ENCODE measurements around the gene NKIRAS1. TPM values are rescaled to one million over a fixed set of nuclear protein-coding genes. Genes with fewer than 3 reads are reported as not detected.
"Not testable (repeated sequence)": the region's sequence is repeated elsewhere in the genome, so short reads cannot be mapped to it uniquely, and the experiment has no call there.

Gene NKIRAS1
- total RNA-seq, 4 donors from 2014 or later: 6.7 to 9.5 (median 9.0) TPM

DNA sequence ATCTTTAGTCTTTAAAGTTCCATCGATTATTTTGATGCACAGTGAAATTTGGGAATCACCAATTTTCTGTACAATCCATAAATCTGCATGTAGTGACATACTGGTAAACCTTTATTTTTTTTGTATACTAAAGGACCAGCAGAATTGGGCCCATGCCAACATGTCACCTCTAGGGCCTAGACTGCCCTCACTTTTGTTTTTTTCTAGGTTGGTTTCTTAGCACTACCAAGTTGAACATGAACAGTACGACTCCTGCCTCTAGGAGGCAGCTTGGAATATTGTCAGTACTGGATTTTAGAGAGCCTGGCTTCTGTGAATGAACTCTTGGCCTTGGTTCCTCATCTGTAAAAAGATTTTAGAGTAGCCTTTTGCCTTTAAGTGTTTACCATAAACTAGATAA is 32.3 kb downstream of the NKIRAS1 start:
- H3K27ac ChIP-seq: no peak overlapping the region
- 85% methylated on average over 2 of the region's 2 CpGs for WGBS
- H3K4me1 ChIP-seq: peaks cover 10% of the 10 kb centered on the region
- no peaks in the 10 kb centered on the region for H3K36me3 ChIP-seq
- no peak overlapping the region for H3K4me3 ChIP-seq
- H3K9me3 ChIP-seq: no peaks in the 10 kb centered on the region
- TF ChIP-seq EP300 (IDR thresholded peaks at IDR 0.05) (no peak), POLR2AphosphoS5 (IDR thresholded peaks at IDR 0.05) (no peak), POLR2A (IDR thresholded peaks at IDR 0.05) (no peak)
- TF ChIP-seq, protein P1, sequence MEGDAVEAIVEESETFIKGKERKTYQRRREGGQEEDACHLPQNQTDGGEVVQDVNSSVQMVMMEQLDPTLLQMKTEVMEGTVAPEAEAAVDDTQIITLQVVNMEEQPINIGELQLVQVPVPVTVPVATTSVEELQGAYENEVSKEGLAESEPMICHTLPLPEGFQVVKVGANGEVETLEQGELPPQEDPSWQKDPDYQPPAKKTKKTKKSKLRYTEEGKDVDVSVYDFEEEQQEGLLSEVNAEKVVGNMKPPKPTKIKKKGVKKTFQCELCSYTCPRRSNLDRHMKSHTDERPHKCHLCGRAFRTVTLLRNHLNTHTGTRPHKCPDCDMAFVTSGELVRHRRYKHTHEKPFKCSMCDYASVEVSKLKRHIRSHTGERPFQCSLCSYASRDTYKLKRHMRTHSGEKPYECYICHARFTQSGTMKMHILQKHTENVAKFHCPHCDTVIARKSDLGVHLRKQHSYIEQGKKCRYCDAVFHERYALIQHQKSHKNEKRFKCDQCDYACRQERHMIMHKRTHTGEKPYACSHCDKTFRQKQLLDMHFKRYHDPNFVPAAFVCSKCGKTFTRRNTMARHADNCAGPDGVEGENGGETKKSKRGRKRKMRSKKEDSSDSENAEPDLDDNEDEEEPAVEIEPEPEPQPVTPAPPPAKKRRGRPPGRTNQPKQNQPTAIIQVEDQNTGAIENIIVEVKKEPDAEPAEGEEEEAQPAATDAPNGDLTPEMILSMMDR (IDR thresholded peaks at IDR 0.05): no peak
- DNase-seq (ENCODE audit: low spot score in 2 of 2): no peak
- H3K27me3 ChIP-seq: no peaks in the 10 kb centered on the region

DNA sequence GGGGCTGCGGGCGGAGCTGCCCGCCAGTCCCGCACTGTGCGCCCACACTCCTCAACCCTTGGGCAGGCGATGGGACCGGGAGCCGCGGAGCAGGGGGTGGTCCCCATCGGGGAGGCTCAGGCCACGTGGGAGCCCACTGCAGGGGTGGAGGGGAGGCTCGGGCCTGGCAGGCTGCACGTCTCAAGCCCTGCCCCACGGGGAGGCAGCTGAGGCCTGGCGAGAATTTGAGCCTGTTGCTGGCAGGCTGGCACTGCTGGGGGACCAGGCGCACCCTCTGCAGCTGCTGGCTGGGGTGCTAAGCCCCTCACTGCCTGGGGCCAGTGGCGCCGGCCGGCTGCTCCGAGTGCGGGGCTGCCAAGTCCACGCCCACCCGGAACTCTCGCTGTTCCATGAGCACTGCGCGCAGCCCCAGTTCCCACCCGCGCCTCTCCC is 34.3 kb downstream of the NKIRAS1 start:
- no peaks in the 10 kb centered on the region for H3K9me3 ChIP-seq
- H3K4me1 ChIP-seq: peaks cover 7% of the 10 kb centered on the region
- DNase-seq (ENCODE audit: low spot score in 2 of 2): no peak
- H3K36me3 ChIP-seq: no peaks in the 10 kb centered on the region
- no peak for TF ChIP-seq POLR2A (IDR thresholded peaks at IDR 0.05)
- TF ChIP-seq, protein P1 (IDR thresholded peaks at IDR 0.05): no peak
- no peak for TF ChIP-seq EP300 (IDR thresholded peaks at IDR 0.05)
- TF ChIP-seq POLR2AphosphoS5 (IDR thresholded peaks at IDR 0.05): no peak
- no peak overlapping the region for H3K4me3 ChIP-seq
- no peak overlapping the region for H3K27ac ChIP-seq
- 97% methylated on average over 17 of the region's 28 CpGs for WGBS
- H3K27me3 ChIP-seq: no peaks in the 10 kb centered on the region

DNA sequence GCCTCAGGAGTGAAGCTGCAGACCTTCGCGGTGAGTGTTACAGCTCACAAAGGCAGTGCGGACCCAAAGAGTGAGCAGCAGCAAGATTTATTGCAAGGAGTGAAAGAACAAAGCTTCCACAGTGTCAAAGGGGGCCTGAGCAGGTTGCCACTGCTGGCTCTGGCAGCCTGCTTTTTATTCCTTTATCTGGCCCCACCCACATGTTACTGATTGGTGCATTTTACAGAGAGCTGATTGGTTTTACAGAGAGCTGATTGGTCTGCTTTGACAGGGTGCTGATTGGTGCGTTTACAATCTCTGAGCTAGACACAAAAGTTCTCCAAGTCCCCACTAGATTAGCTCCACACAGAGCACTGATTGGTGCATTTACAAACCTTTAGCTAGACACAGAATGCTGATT is 34.8 kb downstream of the NKIRAS1 start:
- H3K4me1 ChIP-seq: peaks cover 12% of the 10 kb centered on the region
- WGBS: 88% methylated on average over 4 of the region's 4 CpGs

DNA sequence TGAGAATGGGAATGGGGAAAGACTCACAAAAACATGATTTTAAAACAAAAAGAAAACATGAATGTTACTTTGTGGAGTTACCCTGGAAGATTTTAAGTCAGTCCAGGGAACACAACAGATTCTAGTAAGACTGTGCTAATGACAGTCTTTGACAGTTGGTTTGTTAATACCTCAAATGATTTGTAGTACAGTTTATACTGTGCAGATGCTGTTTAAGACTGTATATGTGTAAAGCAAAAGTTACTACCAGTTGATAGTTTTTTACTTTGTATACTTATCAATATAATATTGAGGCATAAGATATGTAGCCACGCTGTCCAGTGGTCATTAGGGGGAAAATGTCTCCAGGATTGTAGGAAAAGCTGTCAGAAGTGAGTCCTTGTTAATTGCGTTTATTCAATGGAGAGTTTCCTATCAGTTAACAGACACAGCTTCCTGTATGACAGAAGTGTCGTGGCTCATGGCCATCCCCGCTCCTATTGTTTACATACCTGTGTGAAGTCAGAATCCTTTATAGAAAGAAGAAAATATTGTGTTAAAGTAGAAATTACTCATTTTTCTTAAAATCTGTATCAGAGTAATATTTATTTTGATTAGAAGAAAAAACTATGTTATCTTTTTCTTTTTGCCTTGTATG is 36.0 kb downstream of the NKIRAS1 start:
- H3K9me3 ChIP-seq: no peaks in the 10 kb centered on the region
- H3K4me3 ChIP-seq: no peak overlapping the region
- no peak for TF ChIP-seq POLR2AphosphoS5 (IDR thresholded peaks at IDR 0.05)
- no peak for TF ChIP-seq EP300 (IDR thresholded peaks at IDR 0.05)
- TF ChIP-seq, protein P1 (IDR thresholded peaks at IDR 0.05): no peak
- no peak for TF ChIP-seq POLR2A (IDR thresholded peaks at IDR 0.05)
- WGBS: 66% methylated on average over 4 of the region's 4 CpGs
- no peak for DNase-seq (ENCODE audit: low spot score in 2 of 2)
- no peaks in the 10 kb centered on the region for H3K36me3 ChIP-seq
- no peak overlapping the region for H3K27ac ChIP-seq
- H3K27me3 ChIP-seq: no peaks in the 10 kb centered on the region
- peaks cover 17% of the 10 kb centered on the region for H3K4me1 ChIP-seq

More for the DNA sequence above, 34.8 kb downstream of the NKIRAS1 start:
- DNase-seq (ENCODE audit: low spot score in 2 of 2); H3K27me3 ChIP-seq; H3K4me3 ChIP-seq; H3K36me3 ChIP-seq; H3K27ac ChIP-seq; H3K9me3 ChIP-seq: not testable (repeated sequence)

DNA sequence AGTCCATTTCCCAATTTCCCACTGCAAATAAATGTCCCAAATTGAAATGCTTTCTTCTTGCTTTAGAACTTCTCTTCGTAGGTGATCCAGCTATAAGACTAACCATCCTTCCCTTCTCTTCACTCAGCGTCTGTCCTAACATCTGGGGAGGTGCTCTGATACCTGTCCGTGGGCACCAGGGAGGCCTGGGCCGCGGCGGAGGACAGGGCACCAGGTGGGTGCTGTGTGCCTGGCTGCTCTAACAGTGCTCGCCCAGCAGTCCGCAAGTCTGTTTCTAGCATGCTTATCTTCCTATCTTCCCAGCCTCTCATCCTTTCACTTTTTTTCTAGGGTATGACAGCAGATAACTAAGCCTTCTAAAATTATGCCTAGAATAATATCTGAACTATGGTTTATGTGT is 37.3 kb downstream of the NKIRAS1 start:
- Histone ChIP-seq H3K9me3 (no peaks in the 10 kb centered on the region), H3K4me3 (no peak overlapping the region), H3K36me3 (no peaks in the 10 kb centered on the region), H3K27ac (no peak overlapping the region), H3K4me1 (peaks cover 24% of the 10 kb centered on the region), H3K27me3 (no peaks in the 10 kb centered on the region)
- no peak for DNase-seq (ENCODE audit: low spot score in 2 of 2)
- TF ChIP-seq POLR2AphosphoS5 (IDR thresholded peaks at IDR 0.05) (no peak), EP300 (IDR thresholded peaks at IDR 0.05) (no peak), POLR2A (IDR thresholded peaks at IDR 0.05) (no peak)
- TF ChIP-seq, protein P1 (IDR thresholded peaks at IDR 0.05): no peak
- 96% methylated on average over 8 of the region's 8 CpGs for WGBS

Data from suprapubic skin (tissue), 4 donors.